ENCODE measurements around the gene IQSEC1.

IQSEC1 gene

DNA sequence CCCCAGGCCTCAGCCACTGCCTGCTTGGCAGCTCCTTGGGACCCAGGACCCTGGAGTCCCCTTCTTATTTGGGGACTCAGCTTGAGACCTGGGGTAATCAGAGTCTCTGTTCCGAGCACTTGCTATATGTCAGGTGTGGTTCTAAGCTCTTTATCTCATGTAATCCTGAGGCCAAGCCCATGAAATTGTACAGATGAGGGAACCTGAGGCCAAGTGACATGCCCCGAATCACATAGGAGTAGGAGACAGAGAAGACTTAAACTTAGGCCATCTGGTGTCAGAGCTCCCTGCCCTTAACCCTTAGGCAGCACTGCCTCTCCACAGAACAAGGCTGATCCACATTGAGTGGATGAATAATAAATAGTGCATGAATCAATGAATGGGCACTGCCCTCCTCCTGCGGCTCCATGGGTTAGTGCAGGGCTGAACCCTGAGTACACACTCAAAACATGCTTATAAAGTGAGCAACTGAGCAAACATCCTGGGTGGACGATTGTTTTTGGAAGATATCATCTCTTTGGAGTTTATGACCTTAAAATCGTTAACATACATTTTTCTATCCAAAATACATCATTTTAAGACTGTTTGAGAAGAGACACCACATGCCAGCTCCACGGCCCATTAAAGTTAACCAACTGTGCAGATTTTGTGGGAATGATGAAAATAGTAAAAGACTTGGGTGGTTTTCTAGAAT is 33.2 kb upstream of the IQSEC1 start:
- DNase-seq, result no peak

DNA sequence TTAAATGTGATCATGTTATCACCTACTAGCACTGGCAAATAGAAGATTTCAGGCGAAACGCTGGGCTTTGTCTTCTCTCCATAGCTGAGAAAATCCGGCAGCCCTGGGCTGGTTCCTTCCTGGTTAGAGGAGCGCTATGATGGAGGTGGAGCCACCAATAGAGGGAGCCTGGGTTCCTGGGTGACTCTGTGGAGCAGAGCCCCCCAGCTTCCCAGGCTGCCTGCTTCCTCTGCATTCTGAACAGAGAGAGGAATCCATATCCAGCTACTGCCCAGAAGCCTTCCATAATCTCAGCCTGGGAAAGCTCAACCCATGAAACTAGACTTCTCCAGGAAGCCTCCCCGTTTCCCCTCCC is 32.6 kb upstream of the IQSEC1 start:
- no peak for DNase-seq

GRCh38 chr3:13105181-13105895 is 32.1 kb upstream of the IQSEC1 start:
- no peak for DNase-seq

DNA sequence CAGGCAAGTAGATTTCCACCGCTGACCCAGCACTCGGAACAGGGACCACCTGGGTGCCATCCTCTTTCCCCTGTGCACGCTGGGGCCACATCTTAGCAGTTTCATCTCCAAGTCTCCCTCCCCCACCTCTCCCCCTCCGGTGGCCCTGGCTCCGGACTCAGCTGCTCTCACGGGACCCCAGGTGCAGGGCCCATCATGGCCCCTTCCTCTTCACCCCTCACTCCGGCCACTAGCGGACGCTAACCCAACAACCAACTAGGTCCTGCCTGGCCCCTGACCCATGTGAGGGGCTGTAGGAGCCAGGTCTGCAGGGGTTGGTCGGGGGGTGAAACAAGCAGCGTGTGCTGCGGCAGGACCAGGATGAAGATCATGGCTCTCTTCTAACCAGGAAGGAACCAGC is 31.3 kb upstream of the IQSEC1 start:
- no peak for DNase-seq

DNA sequence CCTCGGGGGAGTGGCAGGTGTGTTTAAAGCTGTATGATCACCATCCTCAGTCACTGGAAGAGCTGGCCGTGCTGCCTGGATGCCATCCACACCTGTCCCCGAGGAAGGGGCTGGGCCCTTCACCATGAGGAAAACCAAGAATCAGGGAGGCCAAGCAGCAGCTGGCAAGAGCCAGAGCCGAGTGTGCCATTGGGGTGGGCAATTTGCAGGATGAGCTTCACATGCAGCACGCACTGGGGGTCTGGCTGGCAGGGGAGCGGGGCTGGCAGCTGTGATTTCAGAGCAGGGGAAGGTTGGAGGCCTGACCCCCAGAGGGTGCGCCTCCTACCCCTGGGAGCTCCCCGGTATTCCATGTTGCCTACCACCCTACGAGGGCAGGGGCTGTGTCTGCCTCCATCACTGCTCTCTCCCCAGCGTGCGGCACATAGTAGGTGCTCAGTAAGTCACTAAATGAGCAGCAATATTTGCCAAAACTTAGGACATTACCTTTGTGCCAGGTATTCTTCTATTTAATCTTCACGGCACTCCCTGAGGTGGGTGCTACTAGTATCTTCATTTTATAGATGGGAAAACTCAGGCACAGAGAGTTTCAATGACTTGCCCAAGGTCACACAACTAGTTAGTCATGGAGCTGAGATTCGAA is 30.3 kb upstream of the IQSEC1 start:
- DNase-seq, result no peak

DNA sequence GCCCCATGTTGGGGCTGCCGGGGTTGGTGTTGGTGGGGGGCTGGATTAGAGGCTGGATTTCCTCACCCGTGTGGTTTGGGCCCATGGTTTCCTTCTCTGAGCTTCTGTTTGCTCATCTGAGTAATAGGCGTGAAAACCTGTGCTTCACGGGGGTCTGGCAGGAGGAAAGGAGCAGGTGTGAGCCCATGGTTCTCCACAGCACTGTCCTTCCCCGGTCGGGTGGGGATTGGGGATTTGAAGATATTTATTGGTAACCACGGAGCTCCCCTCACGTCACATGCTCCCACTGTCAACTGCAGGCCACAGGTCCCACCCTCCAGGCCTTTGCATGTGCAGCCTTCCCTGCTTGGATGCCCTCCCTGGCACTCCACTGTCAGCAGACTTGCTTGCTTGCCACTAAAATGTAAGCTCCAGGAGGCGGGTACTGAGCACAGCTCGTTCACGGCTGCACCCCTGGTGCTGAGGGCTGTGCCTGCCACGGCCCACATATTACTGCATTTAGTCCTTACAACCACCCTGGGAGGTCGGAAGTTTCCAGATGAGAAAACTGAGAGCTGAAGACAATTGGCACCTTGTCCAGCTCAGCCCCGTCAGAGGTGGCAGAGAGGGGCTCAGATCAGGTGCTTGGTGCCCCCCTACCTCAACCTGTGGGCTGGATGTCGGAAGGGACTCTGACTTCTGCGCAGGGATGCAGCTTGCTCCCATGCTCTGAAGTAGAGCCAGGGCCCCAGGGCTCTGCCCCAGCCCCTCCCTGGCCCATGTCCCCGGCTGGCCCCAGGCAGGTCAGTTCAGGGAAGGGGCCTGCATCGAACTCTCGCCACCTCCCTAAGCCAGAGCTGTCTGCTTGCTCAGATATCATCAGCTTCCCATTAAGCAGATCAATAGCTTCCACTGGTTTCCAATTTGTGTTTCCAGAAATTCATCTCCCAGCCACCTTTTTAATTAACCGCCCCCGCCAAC is 29.4 kb upstream of the IQSEC1 start:
- no peak for DNase-seq

DNA sequence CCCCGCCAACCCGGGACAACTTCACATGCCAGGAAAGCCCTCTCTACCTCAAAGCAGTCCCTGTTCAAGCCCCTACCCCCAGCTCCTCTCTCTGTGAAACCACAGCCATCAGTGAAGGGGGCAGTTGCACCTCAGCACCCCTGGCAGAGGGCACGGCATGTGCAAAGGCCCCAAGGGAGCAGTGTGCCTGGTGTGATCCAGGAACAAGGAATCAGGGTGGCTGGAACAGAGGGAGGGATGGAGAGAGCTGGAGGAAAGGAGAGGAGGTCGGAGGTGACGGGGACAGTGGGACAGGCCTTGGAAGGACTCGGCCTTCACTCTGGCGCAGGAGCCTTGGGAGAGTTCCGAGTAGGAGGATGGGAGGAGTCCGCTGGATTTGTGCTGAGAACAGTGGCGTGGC is 26.5 kb upstream of the IQSEC1 start:
- no peak for DNase-seq

DNA sequence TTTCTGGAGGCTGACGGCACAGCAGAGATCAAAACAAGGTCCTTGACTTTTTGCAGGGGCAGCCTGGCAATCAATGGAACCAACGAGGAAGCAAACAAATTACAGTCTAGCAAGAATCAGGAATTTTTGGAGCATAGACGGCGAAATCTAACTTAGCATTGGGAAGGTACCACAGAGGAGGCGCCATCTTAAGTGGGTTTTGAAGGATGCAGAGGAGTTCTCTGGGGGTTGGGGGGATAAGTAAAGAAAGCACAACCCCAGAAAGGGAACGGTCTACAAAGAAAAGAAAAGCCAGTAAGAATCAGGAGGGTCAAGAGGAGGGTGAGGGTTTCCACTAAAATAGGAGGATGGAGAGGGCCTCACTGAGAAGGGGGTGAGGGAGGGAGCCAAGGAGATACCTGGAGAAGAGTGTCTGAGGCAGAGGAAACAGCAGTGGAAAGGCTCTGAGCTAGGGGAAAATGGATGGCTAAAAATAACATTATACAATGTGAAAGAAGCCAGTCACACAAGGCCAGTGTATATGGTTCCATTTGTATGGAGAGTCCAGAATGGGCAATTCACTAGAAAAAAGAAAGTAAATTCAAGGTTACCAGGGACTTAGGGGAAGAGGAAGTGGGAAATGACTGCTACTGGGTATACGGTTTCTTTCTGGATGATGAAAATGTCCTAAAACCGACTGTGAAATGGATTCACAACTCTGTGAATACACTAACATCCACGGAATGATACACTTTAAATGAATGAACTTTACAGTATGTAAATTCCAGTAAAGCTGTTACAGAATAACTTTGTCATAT is 25.2 kb upstream of the IQSEC1 start:
- no peak for DNase-seq

DNA sequence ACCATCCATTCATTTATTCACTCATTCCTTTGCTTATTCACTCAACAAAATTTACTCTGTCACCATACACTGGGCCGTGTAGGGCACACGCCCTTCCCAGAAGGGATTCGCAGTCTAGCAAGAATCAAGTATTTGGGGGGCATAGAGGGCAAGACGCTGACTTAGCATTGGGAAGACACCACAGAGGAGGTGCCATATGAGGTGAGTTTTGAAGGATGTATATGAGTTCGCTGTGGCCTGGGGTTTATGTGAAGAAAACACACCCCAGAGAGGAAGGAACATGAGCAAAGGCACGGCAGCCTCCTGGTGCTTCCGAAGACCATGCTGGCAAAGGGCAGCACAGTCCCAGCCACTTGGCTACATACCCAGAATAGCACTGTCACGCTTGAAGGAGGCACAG is 23.1 kb upstream of the IQSEC1 start:
- no peak for DNase-seq

GRCh38 chr3:13095408-13095937 is 22.2 kb upstream of the IQSEC1 start:
- DNase-seq, result no peak

DNA sequence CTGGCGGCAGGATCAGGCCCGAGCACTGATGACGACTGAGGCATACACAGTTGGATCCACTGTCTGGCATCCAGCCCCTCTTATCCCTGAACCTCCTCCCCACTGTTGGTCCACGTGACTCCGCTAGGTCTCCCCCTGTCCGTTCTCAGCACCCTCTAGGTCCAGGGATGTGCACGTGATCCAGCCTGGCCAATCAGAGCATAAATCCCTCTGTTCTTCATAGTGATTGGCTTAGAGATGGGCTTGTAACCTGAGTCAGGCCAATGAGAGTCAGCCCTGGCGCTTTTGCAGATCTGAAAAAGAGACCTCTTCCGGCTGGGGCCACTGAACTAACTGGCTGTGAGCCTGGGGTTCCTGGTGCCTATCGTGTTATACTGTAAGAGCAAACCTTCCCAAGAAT is 20.5 kb upstream of the IQSEC1 start:
- no peak for DNase-seq

DNA sequence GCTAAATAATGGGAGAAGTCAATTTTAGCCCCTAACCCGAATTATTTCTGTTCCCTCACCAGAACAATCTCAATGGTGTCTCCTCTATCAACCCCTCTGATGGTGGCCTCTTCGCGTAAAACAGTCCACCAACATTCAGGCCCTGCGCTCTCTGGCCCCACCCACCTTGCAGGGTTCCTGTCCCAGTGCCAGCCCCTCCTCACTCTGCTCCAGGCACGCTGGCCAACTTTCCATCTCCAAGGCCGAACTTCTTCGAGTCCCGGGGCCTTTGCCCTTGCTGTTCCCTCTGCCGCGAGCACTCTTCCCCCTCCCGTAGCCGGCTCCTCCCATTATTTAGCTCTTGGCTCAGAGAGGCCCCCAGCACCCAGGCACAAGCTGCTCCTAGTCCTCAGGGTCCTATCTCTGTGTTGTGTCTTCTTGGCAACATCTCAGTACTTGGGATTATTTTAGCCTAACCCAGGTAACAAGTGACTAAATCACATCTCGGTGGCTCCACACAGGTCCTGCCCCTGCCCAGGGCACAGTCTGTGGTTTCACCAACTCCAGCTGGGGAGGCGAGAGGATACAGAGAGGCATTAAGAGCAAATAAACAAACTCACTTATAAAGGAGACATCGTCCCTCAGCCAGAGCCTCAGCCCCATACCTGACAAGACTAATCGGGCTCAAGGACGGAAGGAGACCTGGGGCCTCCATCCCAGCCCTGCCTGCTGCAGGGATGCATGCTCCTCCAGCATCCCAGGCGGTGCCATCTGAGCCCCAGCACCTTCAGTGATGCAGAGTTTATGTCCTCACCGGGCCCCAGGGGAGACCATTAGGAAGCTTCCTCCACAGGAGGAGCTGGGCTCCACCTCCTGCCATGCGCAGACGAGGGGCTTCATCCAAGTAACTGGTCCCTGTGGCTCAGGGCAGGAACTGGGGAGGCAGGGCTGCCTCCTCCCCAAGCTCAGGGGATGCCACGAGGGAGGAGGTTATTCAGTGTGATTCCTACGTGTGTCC is 19.7 kb upstream of the IQSEC1 start:
- DNase-seq, result no peak

GRCh38 chr3:13091898-13092611 is 18.8 kb upstream of the IQSEC1 start:
- peak; percentile 61 for DNase-seq

DNA sequence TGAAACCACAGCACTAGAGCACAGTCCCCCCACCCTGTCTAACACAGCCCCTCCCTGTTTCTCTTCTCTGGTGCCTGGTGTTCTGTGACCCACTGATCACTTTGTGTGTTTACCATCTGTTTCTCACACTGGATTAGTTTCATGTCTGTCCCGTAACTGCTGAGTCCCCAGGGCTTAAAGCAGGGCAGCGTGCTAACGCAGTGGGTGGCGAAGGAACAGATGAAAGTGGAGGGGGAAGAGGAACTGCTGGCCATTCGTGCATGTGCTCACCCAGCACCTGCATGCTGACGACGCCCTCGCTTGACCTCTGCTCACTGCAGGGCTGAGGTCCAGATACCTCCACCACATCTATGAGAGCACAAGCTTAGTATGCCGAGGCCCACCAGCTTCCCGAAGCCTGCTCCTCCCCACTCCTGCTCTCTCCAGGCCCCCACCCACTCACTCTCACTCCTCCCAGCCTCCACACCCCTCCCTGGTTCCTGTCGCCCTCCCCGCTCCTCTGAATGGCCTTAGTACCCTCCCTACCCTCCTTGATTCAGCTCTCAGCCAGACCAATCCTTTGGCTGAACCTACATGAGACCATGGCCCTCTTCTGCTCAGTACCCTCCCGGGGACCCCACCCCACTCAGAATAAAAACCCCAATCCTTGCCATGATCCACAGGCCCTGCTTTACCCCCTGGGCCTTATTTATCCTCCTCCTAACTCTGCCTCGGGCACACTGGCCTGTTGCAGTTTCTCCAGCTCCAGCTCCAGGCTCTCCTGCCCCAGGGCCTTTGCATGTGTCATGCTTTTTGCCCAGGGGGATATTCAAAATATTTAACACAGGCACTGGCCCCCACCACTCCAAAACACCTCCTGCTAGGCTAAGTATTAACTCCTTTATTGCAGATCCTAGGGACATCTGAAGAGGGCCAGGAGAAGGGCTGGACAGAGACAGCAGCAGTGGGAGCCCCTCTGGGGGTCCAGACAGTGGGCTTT is 15.1 kb upstream of the IQSEC1 start:
- DNase-seq, result no peak

GRCh38 chr3:13087320-13087990 is 14.2 kb upstream of the IQSEC1 start:
- no peak for DNase-seq

- DNase-seq, result no peak
These were observed 13.3 kb upstream of the IQSEC1 start for GRCh38 chr3:13086531-13086981.

DNA sequence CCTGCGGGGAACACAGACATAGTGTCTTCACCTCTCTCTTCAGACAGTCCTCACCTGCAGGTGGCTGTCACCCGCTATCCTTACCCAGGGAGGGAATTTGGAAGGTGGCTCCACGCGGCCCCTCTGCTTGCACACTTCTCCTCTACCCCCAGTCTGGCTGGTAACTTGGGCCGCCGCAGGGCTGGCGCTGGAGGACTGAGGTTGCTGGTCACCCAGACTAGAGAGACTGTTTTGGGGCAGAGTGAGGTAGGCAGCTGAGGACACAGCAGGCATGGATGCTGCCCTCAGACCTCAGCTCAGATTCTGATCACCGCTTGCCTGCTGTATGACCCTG is 12.6 kb upstream of the IQSEC1 start:
- no peak for DNase-seq

All from kidney glomerular epithelial cell (primary cell).